ELR (cell line): ENCODE measurements around the gene COQ7.

Experiments
- DNase-seq: peaks from one replicate; pipeline ENCODE4 v3.0.0-alpha.2; 2015; ENCODE audit warnings: low read depth

COQ7 gene

GRCh38 chr16:19067349-19068236, at the start of gene COQ7:
Gene COQ7 (plus strand): TSS chr16:19067614. CDS start chr16:19067665, 51 bp downstream.
- peak; percentile 100 for DNase-seq

DNA sequence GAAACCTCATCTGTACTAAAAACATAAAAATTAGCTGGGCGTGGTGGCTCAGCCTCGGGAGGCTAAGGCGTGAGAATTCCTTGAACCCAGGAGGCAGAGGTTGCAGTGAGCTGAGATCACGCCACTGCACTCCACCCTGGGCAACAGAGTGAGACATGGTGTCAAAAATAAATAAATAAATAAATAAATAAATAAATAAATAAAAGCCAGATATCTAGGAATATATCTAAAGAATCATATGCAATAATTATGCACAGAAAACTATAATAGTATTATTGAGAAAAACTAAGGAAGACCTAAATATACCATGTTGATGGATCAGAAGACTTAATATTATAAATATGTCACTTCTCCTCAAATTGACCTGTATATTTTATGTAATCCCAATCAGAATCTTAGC, 46.7 kb upstream of the COQ7 start:
- DNase-seq = no peak

DNA sequence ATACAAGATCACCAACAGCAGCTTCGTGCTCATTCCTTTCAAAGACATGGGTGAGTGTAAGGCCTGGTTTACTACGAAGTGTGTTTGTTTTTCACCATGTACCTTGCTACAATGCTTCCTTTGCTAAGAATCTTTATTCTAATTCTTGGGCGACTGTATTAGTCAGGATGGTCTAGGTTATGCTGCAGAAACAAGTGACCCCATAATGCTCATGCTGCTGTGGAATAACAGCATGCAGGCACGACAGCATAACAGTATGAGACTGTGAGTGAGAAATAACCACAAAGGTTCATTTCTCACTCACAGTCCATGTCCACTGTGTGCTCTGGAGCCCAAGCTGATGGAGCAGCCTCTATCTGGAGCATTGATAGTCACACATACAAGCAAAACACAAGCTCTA, 45.7 kb upstream of the COQ7 start:
- DNase-seq = no peak

- DNase-seq = no peak
Observed at GRCh38 chr16:19027416-19027815, 40.0 kb upstream of the COQ7 start.

DNA sequence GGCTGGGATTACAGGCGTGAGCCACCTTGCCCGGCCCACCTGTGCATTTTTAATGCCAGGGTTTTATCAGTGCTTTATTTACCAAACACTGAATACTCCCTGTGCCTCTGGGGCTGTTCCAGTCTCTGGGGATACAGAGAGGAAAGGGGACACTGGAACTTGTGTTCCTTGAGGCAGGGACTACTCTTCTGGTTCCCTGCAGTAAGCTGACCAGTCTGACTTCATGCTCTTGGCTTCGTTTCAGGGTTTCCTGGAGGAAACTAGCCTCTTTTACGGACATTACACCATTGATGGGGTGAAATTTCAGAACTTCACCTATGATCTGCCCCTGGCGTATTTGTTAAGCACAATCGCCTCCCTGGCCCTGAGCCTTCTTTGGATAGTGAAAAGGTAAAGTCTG, 37.4 kb upstream of the COQ7 start:
- DNase-seq = no peak

DNA sequence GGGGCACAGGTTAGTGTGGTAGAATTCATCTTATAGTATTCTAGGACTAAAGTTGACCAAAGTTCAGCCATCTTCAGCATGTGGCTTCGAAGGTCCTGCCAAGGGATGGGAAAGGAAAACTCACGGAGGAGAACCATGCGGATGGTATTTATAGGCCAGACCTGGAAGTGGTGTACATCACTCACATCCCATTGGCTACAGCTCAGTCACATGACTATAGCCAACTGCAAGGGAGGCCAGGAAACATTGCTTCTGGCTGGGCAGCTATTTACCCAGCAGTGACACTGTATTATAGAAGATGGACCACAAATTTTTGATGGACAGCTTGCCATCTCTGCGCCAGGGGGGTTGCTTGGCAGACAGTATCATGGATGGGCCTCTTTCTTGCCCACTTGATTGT, 35.7 kb upstream of the COQ7 start:
- no peak for DNase-seq

DNA sequence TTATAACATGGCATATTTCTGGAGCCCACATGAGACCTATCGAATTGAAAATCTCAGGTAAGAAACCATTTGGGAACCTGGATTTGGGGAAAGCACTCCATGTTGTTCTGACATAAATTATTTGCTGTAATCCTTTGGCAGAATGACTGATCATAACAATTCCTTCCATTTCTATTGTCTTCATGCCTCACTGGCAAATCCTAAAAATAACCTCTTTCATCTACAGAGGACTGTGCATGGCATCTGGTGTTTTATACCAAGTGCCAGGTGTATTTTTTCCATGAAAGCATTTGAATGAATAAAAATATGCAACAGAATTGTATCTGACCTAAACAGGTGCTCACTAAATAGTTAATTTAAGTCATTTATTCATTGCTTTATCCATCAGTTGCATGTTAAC, 33.7 kb upstream of the COQ7 start:
- no peak for DNase-seq

GRCh38 chr16:19040400-19040799, 27.0 kb upstream of the COQ7 start:
- DNase-seq = no peak

GRCh38 chr16:19044769-19045168, 22.6 kb upstream of the COQ7 start:
- DNase-seq = peak; percentile 8

DNA sequence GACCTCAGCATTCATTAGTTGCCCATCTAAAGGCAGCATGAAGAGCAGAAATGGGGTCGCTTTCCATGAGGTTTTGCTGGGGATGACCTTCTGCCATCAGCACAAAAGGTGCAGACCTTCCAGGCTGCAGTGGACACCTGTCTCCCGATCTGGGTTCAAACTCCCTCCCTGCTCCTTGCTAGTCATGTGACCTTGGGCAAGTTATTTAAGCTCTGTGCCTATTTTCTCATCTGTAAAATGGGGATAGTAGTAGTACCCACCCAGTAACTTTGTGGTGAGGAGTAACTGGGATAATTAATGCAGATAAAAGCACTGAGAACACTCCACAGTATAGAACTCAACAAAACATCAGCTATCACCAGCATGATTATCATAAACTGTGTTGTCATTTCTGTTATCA, 21.4 kb upstream of the COQ7 start:
- no peak for DNase-seq

DNA sequence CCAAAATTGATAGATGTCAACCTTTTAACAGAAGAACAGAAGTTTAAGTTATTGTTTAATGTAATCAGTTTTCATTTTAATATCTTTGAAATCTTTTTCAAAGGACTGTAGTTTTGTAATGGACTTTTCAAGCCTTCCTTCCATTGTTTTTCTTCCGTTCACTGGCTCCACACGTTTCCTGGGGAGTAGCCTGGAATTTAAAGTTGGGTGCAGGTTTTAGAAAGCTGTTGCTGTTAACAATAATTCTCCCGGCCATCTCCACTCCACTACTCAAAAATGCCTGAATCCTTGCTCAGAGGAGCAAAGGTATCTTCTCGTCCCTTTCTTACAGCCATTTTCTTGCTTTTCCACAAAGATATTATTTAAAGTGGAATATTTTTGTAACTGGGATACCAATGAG, 4.7 kb upstream of the COQ7 start:
- DNase-seq = no peak

- DNase-seq = no peak
Observed at GRCh38 chr16:19066988-19067348, 446 bp upstream of the COQ7 start.

GRCh38 chr16:19068237-19068815, 912 bp downstream of the COQ7 start:
- no peak for DNase-seq

DNA sequence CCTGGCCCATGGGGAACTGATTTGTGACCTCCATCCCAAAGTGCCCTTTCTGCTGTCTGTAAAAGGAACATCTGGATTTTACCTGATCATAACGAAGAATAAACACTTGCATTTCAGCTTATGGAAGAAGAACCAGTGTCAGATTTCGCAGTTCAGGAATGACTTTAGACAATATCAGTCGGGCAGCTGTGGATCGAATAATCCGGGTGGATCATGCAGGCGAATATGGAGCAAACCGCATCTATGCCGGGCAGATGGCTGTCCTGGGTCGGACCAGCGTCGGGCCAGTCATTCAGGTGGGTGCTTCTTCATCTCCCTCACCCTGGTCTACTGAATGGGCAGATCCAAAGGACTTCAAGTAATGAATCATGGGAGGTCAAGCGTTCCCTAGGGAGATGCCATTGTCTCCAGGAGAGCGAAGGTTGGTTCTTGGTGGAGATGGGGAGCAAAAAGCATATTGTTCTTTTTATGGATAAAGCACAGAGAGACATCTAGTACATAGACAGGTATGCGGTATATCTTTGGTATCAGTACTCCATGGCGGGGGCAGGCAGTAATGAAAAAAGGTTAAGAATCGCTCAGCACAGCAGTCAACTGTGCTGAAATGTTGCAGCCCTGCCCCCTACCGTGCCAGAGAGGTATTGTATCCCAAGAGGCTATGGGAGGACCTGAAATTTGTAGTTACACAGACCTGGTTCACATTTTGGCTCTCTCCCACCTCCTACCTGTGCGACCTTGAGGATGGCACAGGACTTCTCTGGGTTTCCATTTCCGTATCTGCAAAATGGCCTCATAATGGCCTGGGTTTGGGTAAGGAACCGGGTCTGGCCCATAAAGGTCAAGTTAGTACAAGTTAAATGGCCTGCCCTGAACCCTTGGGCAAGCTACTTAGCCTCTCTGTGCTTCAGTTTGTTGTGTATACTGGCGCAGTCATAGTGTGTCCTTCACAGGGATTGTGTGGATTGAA, 4.7 kb downstream of the COQ7 start:
- peak; percentile 64 for DNase-seq

DNA sequence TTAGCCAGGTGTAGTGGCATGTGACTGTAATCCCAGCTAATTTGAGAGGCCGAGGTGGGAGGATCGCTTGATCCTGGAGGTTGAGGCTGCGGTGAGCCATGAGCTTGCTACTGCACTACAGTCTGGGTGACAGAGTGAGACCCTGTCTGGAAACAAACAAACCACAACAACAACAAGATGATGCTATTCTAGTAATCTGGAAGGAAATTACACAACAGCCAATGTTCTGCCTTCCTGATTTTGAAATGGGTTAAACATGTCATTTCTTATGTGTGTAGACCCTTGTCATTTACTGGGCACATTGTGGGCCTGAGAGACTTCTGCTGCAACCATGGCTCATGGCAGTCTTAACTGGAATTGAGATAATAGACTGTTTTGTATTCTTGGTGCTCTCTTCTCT, 5.9 kb downstream of the COQ7 start:
- DNase-seq = no peak

DNA sequence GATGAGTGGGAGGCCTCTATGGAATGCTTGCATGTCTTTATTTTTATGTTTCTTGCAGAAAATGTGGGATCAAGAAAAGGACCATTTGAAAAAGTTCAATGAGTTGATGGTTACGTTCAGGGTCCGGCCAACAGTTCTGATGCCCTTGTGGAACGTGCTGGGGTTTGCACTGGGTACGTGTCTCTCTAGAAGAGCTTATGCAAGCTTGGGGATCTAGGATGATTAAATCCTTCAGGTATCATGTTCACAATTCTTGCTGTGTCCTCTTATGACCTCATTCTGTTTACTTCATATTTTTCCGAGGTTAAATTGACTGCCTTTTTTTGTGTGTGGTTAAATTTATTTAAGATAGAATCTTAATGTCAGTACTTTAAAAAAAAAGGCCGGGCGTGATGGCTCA, 6.4 kb downstream of the COQ7 start:
- no peak for DNase-seq

- DNase-seq = no peak
Observed at GRCh38 chr16:19075511-19075910, 8.1 kb downstream of the COQ7 start.

DNA sequence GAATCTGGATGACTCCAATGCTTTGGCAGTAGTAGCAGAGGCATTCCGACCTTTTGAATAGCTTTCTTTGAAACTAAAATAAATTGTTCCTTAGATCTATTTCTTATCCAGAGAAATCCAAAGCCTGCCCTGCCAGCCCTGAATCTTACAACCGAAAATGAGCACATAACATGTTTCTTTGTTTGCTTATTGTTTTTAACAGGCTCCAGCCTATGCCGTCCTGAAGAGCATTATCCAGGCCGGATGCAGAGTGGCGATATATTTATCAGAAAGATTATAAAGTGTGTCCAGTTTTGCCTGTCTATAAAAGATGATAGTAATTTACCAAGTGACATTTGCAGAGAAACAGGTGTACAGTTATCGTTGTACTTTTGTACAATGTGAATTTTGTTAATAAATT, 10.5 kb downstream of the COQ7 start:
- no peak for DNase-seq

- no peak for DNase-seq
Observed at GRCh38 chr16:19083670-19084069, 16.3 kb downstream of the COQ7 start.

DNA sequence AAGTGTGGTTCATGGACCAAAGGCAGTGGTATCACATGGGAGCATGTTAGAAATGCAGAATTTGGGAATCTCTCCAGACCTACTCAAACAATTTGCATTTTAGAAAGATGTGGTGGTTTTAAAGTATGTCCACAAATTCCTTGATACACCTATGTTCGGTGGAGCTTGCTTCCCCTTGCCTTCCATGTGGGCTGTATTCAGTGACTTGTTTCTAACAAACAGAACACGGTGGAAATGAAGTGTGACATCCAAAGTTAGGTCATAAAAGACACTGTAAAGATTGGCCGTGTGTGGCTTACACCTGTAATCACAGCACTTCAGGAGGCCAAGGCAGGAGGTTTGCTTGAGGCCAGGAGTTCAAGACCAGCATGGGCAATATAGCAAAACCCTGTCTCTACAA, 16.7 kb downstream of the COQ7 start:
- no peak for DNase-seq

GRCh38 chr16:19084879-19085278, 17.5 kb downstream of the COQ7 start:
- DNase-seq = no peak

DNA sequence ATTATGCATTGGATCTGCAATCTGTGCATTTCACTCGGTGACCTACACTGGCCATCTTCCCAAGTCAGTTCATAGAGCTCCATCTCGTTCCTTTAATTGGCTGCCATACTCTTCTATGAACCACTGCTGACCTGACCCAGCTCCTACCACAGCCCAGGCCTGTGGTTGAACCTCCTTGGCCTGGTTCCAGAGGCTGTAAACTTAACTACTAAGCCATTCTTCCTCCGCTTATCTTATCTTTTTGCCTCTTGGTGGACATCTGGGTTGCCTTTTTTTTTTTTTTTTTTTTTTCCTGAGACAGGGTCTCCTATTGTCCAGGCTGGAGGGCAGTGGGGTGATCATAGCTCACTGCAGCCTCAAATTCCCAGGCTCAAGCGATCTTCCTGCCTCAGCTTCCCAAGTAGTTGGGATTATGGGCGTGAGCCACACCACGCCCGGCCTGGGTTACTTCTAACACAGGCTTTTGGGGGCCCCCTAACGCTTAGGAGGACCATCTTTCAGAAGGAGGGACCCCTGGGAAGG, 18.3 kb downstream of the COQ7 start:
- DNase-seq = peak; percentile 36
